ENCODE data around the gene LRP1B. TPM values are rescaled to one million over a fixed set of nuclear protein-coding genes. Genes with fewer than 3 reads are reported as not detected.

LRP1B gene
- polyA plus RNA-seq, 3 donors: 0.77 to 1.1 (median 1.1) TPM

- no peak for DNase-seq (ENCODE audit: extremely low read depth in 1 of 11, low read depth in 9 of 11, low spot score in 4 of 11)
These were observed 78.5 kb downstream of the LRP1B start for GRCh38 chr2:142052220-142052863.

GRCh38 chr2:142048581-142048980, 82.2 kb downstream of the LRP1B start:
- no peak for DNase-seq (ENCODE audit: extremely low read depth in 1 of 11, low read depth in 9 of 11, low spot score in 4 of 11)

GRCh38 chr2:142045641-142046040, 85.2 kb downstream of the LRP1B start:
- DNase-seq (ENCODE audit: extremely low read depth in 1 of 11, low read depth in 9 of 11, low spot score in 4 of 11): no peak

- DNase-seq (ENCODE audit: extremely low read depth in 1 of 11, low read depth in 9 of 11, low spot score in 4 of 11): no peak
These were observed 86.6 kb downstream of the LRP1B start for GRCh38 chr2:142044197-142044596.

- DNase-seq (ENCODE audit: extremely low read depth in 1 of 11, low read depth in 9 of 11, low spot score in 4 of 11): no peak
These were observed 88.1 kb downstream of the LRP1B start for GRCh38 chr2:142042536-142043199.

- no peak for DNase-seq (ENCODE audit: extremely low read depth in 1 of 11, low read depth in 9 of 11, low spot score in 4 of 11)
These were observed 88.8 kb downstream of the LRP1B start for GRCh38 chr2:142041996-142042395.

- DNase-seq (ENCODE audit: extremely low read depth in 1 of 11, low read depth in 9 of 11, low spot score in 4 of 11): no peak
These were observed 89.7 kb downstream of the LRP1B start for GRCh38 chr2:142041105-142041504.

- DNase-seq (ENCODE audit: extremely low read depth in 1 of 11, low read depth in 9 of 11, low spot score in 4 of 11): no peak
These were observed 90.3 kb downstream of the LRP1B start for GRCh38 chr2:142040556-142040955.

GRCh38 chr2:142038826-142039225, 92.0 kb downstream of the LRP1B start:
- DNase-seq (ENCODE audit: extremely low read depth in 1 of 11, low read depth in 9 of 11, low spot score in 4 of 11): no peak

GRCh38 chr2:142037744-142038143, 93.1 kb downstream of the LRP1B start:
- no peak for DNase-seq (ENCODE audit: extremely low read depth in 1 of 11, low read depth in 9 of 11, low spot score in 4 of 11)

- no peak for DNase-seq (ENCODE audit: extremely low read depth in 1 of 11, low read depth in 9 of 11, low spot score in 4 of 11)
These were observed 93.8 kb downstream of the LRP1B start for GRCh38 chr2:142037066-142037465.

GRCh38 chr2:142033393-142033792, 97.4 kb downstream of the LRP1B start:
- no peak for DNase-seq (ENCODE audit: extremely low read depth in 1 of 11, low read depth in 9 of 11, low spot score in 4 of 11)

- no peak for DNase-seq (ENCODE audit: extremely low read depth in 1 of 11, low read depth in 9 of 11, low spot score in 4 of 11)
These were observed 99.2 kb downstream of the LRP1B start for GRCh38 chr2:142031656-142032055.

GRCh38 chr2:142030735-142031134, 100.1 kb downstream of the LRP1B start:
- DNase-seq (ENCODE audit: extremely low read depth in 1 of 11, low read depth in 9 of 11, low spot score in 4 of 11): no peak

GRCh38 chr2:142029974-142030373, 100.8 kb downstream of the LRP1B start:
- no peak for DNase-seq (ENCODE audit: extremely low read depth in 1 of 11, low read depth in 9 of 11, low spot score in 4 of 11)

GRCh38 chr2:142025394-142025793, 105.4 kb downstream of the LRP1B start:
- DNase-seq (ENCODE audit: extremely low read depth in 1 of 11, low read depth in 9 of 11, low spot score in 4 of 11): no peak

GRCh38 chr2:142020368-142020767, 110.4 kb downstream of the LRP1B start:
- no peak for DNase-seq (ENCODE audit: extremely low read depth in 1 of 11, low read depth in 9 of 11, low spot score in 4 of 11)

GRCh38 chr2:142014536-142014935, 116.3 kb downstream of the LRP1B start:
- DNase-seq (ENCODE audit: extremely low read depth in 1 of 11, low read depth in 9 of 11, low spot score in 4 of 11): no peak

GRCh38 chr2:142012797-142013196, 118.0 kb downstream of the LRP1B start:
- no peak for DNase-seq (ENCODE audit: extremely low read depth in 1 of 11, low read depth in 9 of 11, low spot score in 4 of 11)

- DNase-seq (ENCODE audit: extremely low read depth in 1 of 11, low read depth in 9 of 11, low spot score in 4 of 11): no peak
These were observed 120.1 kb downstream of the LRP1B start for GRCh38 chr2:142010477-142011270.
